GM12865 (cell line): ENCODE data around the gene GPR26.

ENCODE experiments used
- DNase-seq: peaks from one replicate; pipeline ENCODE4 v3.0.0; 2010; ENCODE audit warnings: low read depth
- H3K4me3 ChIP-seq: 2 replicates; pipeline ENCODE4 v1.5.1; 2011; ENCODE audit warnings: mild to moderate bottlenecking, low read depth, low read length, control low read depth
- CTCF ChIP-seq: IDR thresholded peaks from 2 replicates; pipeline ENCODE4 v1.5.1; 2011; ENCODE audit warnings: low read length, control low read depth, low read depth, inconsistent platforms; ENCODE audit not compliant: insufficient read depth; ENCODE audit errors: missing control alignments

Gene GPR26

GRCh38 chr10:123645016-123645415 is 21.1 kb upstream of the GPR26 start:
- H3K4me3 ChIP-seq, result no peak overlapping the region
- no peak for TF ChIP-seq CTCF
- no peak for DNase-seq

GRCh38 chr10:123645615-123646014 is 20.5 kb upstream of the GPR26 start:
- no peak for TF ChIP-seq CTCF
- H3K4me3 ChIP-seq, result no peak overlapping the region
- DNase-seq, result no peak

GRCh38 chr10:123648595-123648994 is 17.6 kb upstream of the GPR26 start:
- no peak overlapping the region for H3K4me3 ChIP-seq
- no peak for TF ChIP-seq CTCF
- no peak for DNase-seq

- no peak for TF ChIP-seq CTCF
- no peak overlapping the region for H3K4me3 ChIP-seq
These were observed 16.5 kb upstream of the GPR26 start for GRCh38 chr10:123649676-123650075.

GRCh38 chr10:123651421-123652047 is 14.6 kb upstream of the GPR26 start:
- DNase-seq, result no peak
- no peak for TF ChIP-seq CTCF

More at GRCh38 chr10:123649676-123650075, 16.5 kb upstream of the GPR26 start:
- DNase-seq, result no peak

GRCh38 chr10:123655751-123656150 is 10.4 kb upstream of the GPR26 start:
- no peak overlapping the region for H3K4me3 ChIP-seq
- no peak for DNase-seq
- no peak for TF ChIP-seq CTCF

More at GRCh38 chr10:123651421-123652047, 14.6 kb upstream of the GPR26 start:
- H3K4me3 ChIP-seq, result no peak overlapping the region

- TF ChIP-seq CTCF, result no peak
- H3K4me3 ChIP-seq, result no peak overlapping the region
- DNase-seq, result no peak
These were observed 2.6 kb upstream of the GPR26 start for GRCh38 chr10:123663522-123663921.
